ENCODE data around the gene SREK1.

- TF ChIP-seq CTCF (IDR thresholded peaks at IDR 0.05) (no peak), POLR2A (IDR thresholded peaks at IDR 0.05) (no peak)
Observed at GRCh38 chr5:66230551-66230950, 86.5 kb downstream of the SREK1 start.
